ENCODE results near the gene CREBL2.

DNA sequence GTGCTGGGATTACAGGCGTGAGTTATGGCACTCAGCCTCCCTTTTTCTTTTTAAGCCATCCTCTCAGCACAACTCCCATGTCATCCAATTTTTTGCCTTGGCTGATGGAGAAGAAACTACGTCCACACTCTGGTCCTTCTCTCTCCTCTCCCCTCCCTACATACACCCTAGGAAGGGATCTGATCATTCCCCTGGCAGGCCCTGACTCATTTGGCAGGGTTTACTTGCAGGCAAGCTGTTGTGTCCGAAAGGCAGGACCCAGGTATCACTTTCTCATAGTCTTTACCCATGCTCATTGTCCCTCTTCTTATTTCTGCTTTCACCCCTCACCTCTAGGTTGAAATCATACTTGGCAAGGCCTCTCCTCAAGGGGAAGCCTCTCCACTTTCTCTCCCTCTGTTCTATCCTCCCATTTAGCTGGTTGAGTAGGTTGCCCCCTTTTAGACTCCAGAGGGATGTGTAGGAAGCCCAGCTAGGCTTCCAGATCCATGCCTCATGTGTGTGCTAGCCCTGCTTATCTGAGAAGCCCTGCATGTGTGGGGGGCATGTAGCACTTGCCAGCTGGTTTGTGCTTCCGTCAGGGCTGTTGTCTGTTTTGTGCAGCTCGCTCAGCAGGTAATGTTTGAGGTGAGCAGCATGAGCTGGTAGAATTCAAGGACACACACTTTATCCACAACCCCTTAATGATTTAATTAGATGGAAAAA lies 69.5 kb downstream of the CREBL2 start:
- TF ChIP-seq ZNF8 (CRISPR knock-in tag; IDR thresholded peaks at IDR 0.05) (no peak), GLIS3 (CRISPR knock-in tag; IDR thresholded peaks at IDR 0.05) (no peak), SNAI2 (CRISPR knock-in tag; IDR thresholded peaks at IDR 0.05) (no peak), ZFP30 (CRISPR knock-in tag; IDR thresholded peaks at IDR 0.05) (no peak), ISL1 (CRISPR knock-in tag; IDR thresholded peaks at IDR 0.05) (no peak), ZFP3 (CRISPR knock-in tag; IDR thresholded peaks at IDR 0.05) (no peak), ZNF70 (CRISPR knock-in tag; IDR thresholded peaks at IDR 0.05) (no peak), ARNTL (CRISPR knock-in tag; IDR thresholded peaks at IDR 0.05; ENCODE audit: borderline replicate concordance, low read depth) (no peak)
- TF ChIP-seq, protein P1, sequence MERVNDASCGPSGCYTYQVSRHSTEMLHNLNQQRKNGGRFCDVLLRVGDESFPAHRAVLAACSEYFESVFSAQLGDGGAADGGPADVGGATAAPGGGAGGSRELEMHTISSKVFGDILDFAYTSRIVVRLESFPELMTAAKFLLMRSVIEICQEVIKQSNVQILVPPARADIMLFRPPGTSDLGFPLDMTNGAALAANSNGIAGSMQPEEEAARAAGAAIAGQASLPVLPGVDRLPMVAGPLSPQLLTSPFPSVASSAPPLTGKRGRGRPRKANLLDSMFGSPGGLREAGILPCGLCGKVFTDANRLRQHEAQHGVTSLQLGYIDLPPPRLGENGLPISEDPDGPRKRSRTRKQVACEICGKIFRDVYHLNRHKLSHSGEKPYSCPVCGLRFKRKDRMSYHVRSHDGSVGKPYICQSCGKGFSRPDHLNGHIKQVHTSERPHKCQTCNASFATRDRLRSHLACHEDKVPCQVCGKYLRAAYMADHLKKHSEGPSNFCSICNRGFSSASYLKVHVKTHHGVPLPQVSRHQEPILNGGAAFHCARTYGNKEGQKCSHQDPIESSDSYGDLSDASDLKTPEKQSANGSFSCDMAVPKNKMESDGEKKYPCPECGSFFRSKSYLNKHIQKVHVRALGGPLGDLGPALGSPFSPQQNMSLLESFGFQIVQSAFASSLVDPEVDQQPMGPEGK (CRISPR knock-in tag; IDR thresholded peaks at IDR 0.05; ENCODE audit: borderline replicate concordance) = no peak
- TF ChIP-seq, protein P2, sequence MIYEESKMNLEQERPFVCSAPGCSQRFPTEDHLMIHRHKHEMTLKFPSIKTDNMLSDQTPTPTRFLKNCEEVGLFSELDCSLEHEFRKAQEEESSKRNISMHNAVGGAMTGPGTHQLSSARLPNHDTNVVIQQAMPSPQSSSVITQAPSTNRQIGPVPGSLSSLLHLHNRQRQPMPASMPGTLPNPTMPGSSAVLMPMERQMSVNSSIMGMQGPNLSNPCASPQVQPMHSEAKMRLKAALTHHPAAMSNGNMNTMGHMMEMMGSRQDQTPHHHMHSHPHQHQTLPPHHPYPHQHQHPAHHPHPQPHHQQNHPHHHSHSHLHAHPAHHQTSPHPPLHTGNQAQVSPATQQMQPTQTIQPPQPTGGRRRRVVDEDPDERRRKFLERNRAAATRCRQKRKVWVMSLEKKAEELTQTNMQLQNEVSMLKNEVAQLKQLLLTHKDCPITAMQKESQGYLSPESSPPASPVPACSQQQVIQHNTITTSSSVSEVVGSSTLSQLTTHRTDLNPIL (CRISPR knock-in tag; IDR thresholded peaks at IDR 0.05; ENCODE audit: low read depth) = no peak

Measured in SK-N-SH treated with all-trans-retinoic acid at 6 μM for 48 hours (cell line).